Endothelial cell of umbilical vein (primary cell): ENCODE data around the gene LRRC8D. TPM values are rescaled to one million over a fixed set of nuclear protein-coding genes. Genes with fewer than 3 reads are reported as not detected.

Experiments used
- BruUV-seq: library from RNA; stranded (reverse); fragments of 400-500 nt; replicated peaks from 2 replicates; lab custom pipeline; 2021; lab: Mats Ljungman, UMichigan
- CTCF ChIA-PET: fragments of 300-600, 350-600 bp; sonication (Branson Sonifier 250); formaldehyde crosslinking; loops from one replicate; lab custom pipeline; 2021; ENCODE audit warnings: antibody characterized with exemption, inconsistent platforms; lab: Charles Lee
- POLR2A ChIA-PET: fragments of 300-600, 350-600 bp; sonication (Branson Sonifier 250); formaldehyde crosslinking; loops from one replicate; lab custom pipeline; 2021; ENCODE audit warnings: antibody characterized with exemption, inconsistent platforms; lab: Charles Lee
- DNase-seq: peaks from one replicate; pipeline ENCODE4 v3.0.0-alpha.2; 2011; ENCODE audit warnings: low read depth, low spot score
- FAIRE-seq: peaks from 2 replicates; lab custom pipeline; 2011; peaks lifted over from hg19 to GRCh38; lab: Jason Lieb, UNC
- H2AFZ ChIP-seq: 2 replicates; pipeline ENCODE4 v1.6.0; 2012; ENCODE audit warnings: low read depth, low read length, control low read depth, inconsistent platforms
- H3K27ac ChIP-seq: 2 replicates; pipeline ENCODE4 v1.5.1; 2011; ENCODE audit warnings: low read depth, mild to moderate bottlenecking, control low read depth, low read length, moderate library complexity; ENCODE audit not compliant: insufficient read depth
- H3K27me3 ChIP-seq, 2 experiments: 2 replicates each; pipeline versions ENCODE4 v1.6.0 to v1.6.1; 2011; ENCODE audit warnings: low read length in 2 of 2, mixed read lengths in 1 of 2; ENCODE audit not compliant: control insufficient read depth in 2 of 2, insufficient read depth in 2 of 2
- H3K36me3 ChIP-seq, 2 experiments: 2 replicates in 1 of 2; 3 replicates in 1 of 2; pipeline ENCODE4 v1.5.1; 2011; ENCODE audit warnings: low read length in 2 of 2, mild to moderate bottlenecking in 1 of 2, moderate library complexity in 1 of 2; ENCODE audit not compliant: control insufficient read depth in 2 of 2, insufficient read depth in 2 of 2; ENCODE audit errors: extremely low read depth in 1 of 2
- H3K4me1 ChIP-seq: 3 replicates; pipeline ENCODE4 v1.5.1; 2011; ENCODE audit warnings: mild to moderate bottlenecking, low read length; ENCODE audit not compliant: control insufficient read depth, insufficient read depth; ENCODE audit errors: extremely low read depth
- H3K4me2 ChIP-seq: 2 replicates; pipeline ENCODE4 v1.6.1; 2011; ENCODE audit warnings: low read length, control low read depth, mixed read lengths; ENCODE audit not compliant: insufficient read depth
- H3K4me3 ChIP-seq, 3 experiments: fragments of 200-600 bp in 1 of 3; sonication (generic), shearing (Covaris generic) in 1 of 3; replicated peaks in 1 of 3; 2 replicates each; pipeline ENCODE4 v1.5.1; 2011 to 2016; ENCODE audit warnings: control low read depth in 3 of 3, low read length in 3 of 3, mild to moderate bottlenecking in 2 of 3, inconsistent platforms in 1 of 3, low read depth in 1 of 3, moderate library complexity in 1 of 3; ENCODE audit not compliant: insufficient read depth in 1 of 3
- H3K79me2 ChIP-seq: 2 replicates; pipeline ENCODE4 v1.6.0; 2012; ENCODE audit warnings: low read length, inconsistent platforms; ENCODE audit not compliant: control insufficient read depth, insufficient read depth
- H3K9ac ChIP-seq: replicated peaks from 2 replicates; pipeline ENCODE3; 2011; ENCODE audit warnings: low read length, control low read depth; ENCODE audit not compliant: insufficient read depth; ENCODE audit errors: extremely low read depth
- H3K9me1 ChIP-seq: replicated peaks from 3 replicates; pipeline ENCODE4 v1.6.0; 2011; ENCODE audit warnings: mild to moderate bottlenecking, low read length; ENCODE audit not compliant: control insufficient read depth, insufficient read depth; ENCODE audit errors: extremely low read depth
- H3K9me3 ChIP-seq: replicated peaks from 2 replicates; pipeline ENCODE4 v1.5.1; 2012; ENCODE audit warnings: low read length, inconsistent platforms; ENCODE audit not compliant: control insufficient read depth, insufficient read depth
- H4K20me1 ChIP-seq: replicated peaks from 2 replicates; pipeline ENCODE3; 2011; ENCODE audit warnings: mild to moderate bottlenecking, low read length; ENCODE audit not compliant: control insufficient read depth, insufficient read depth; ENCODE audit errors: extremely low read depth
- CTCF ChIP-seq, 2 donors: IDR thresholded peaks; 1 replicate in 1 of 2; 2 replicates in 1 of 2; pipeline ENCODE4 v1.5.1; 2011; ENCODE audit warnings: low read length in 2 of 2, mild to moderate bottlenecking in 2 of 2, moderate library complexity in 2 of 2, control low read depth in 1 of 2, inconsistent platforms in 1 of 2, low read depth in 1 of 2; ENCODE audit not compliant: insufficient read depth in 1 of 2; ENCODE audit errors: extremely low read depth in 1 of 2
- EZH2 ChIP-seq: IDR thresholded peaks from 2 replicates; pipeline ENCODE4 v1.6.1; 2012; ENCODE audit warnings: borderline replicate concordance, low read depth, mild to moderate bottlenecking, moderate library complexity, low read length, inconsistent platforms; ENCODE audit not compliant: severe bottlenecking
- FOS ChIP-seq: IDR thresholded peaks from 2 replicates; pipeline ENCODE4 v1.6.1; 2011; ENCODE audit warnings: mild to moderate bottlenecking, low read length, moderate library complexity, borderline replicate concordance; ENCODE audit not compliant: insufficient read depth
- GATA2 ChIP-seq: IDR thresholded peaks from 2 replicates; pipeline ENCODE4 v1.7.0; 2011; ENCODE audit warnings: low read depth, mild to moderate bottlenecking, moderate library complexity, mixed read lengths, low read length; ENCODE audit not compliant: insufficient read length, insufficient read depth
- JUN ChIP-seq: IDR thresholded peaks from 2 replicates; pipeline ENCODE4 v1.6.1; 2011; ENCODE audit warnings: borderline replicate concordance, low read depth; ENCODE audit not compliant: insufficient read length, insufficient read depth
- MYC ChIP-seq: IDR thresholded peaks from one replicate; pipeline ENCODE4 v1.6.1; 2011; ENCODE audit warnings: mild to moderate bottlenecking, low read depth, low read length
- POLR2A ChIP-seq: IDR thresholded peaks from 2 replicates; pipeline ENCODE4 v1.6.1; 2012; ENCODE audit warnings: low read depth, mild to moderate bottlenecking, control low read depth, low read length
- POLR2AphosphoS5 ChIP-seq: IDR thresholded peaks from 2 replicates; pipeline ENCODE4 v1.6.1; 2012; ENCODE audit warnings: low read depth, mild to moderate bottlenecking, control low read depth, low read length, moderate library complexity; ENCODE audit not compliant: insufficient read depth
- dilution Hi-C: fragments of 300-500 bp; cut with MboI; formaldehyde crosslinking; loops from one replicate; pipeline ENCODE4 v1.15.0; 2019; ENCODE audit warnings: low sequenced_read_pairs; ENCODE audit not compliant: extremely low pct_ligation_motif_present
- intact Hi-C: fragments of 100-400 bp; cut with micrococcal nuclease; formaldehyde crosslinking; loops from one replicate; pipeline ENCODE4 v1.10.0; 2022
- polyA plus RNA-seq, 4 experiments: library from polyadenylated mRNA; depleted of rRNA in 3 of 4; stranded (reverse) in 3 of 4; unstranded in 1 of 4; fragments of >200 nt; gene quantifications; 2 replicates each; pipeline versions ENCODE4 v1.2.1 to v1.2.3, GENCODE V29; 2011 to 2012; ENCODE audit warnings: missing spikeins in 1 of 4
- total RNA-seq: library from RNA; stranded (reverse); gene quantifications from 2 replicates; pipeline ENCODE4 v1.2.3, GENCODE V29; 2021
- TF ChIP-seq, protein P1 (sequence below): IDR thresholded peaks from 2 replicates; pipeline ENCODE4 v1.6.1; 2011; ENCODE audit not compliant: insufficient read depth, insufficient read length

LRRC8D gene
- total and polyA plus RNA-seq, 2 donors (not counting 3 experiments of a cell fraction or from before 2014, with no cell fraction given), result 31.9 to 37.7 TPM

DNA sequence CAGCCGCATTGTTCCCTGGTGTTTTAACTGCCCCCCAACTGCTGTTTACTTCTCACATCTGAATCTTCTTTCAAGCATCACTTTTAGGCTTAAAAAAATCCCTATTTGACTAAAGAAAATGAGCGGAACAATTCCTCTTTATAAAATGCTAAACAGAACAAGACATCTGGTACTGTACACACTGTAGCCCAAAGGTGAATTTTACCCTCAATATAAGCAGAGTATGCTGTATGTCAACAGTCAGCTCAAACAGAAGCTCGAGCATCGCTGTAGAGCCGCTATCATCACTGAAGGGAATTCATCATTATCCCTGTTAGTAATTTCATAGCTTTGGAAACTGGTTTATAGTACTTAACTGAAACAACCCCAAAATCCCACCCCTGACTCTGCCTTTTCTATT is 85.3 kb downstream of the LRRC8D start:
- no peaks in the 10 kb centered on the region for H3K36me3 ChIP-seq
- peaks cover 73% of the 10 kb centered on the region for H3K4me1 ChIP-seq
- H3K4me3 ChIP-seq, result no peak overlapping the region
- CTCF ChIA-PET, result interaction anchor here (0.7 to 1.7 kb wide), 6 partner anchors 10 to 72 kb away, joined by 3 to 13 read pairs (median 3); no protein-coding TSS in a partner anchor
- H2AFZ ChIP-seq, result no peak overlapping the region
- dilution Hi-C loops (no loop called here), intact Hi-C loops (loop anchor here (1.0 to 5.0 kb wide), 4 partner anchors 21 to 359 kb away; no protein-coding TSS in a partner anchor)
- no peaks in the 10 kb centered on the region for H4K20me1 ChIP-seq
- no TSS peak for BruUV-seq
- no peaks in the 10 kb centered on the region for H3K27me3 ChIP-seq
- H3K79me2 ChIP-seq, result no peaks in the 10 kb centered on the region
- H3K9ac ChIP-seq, result no peak overlapping the region
- no peak for DNase-seq
- H3K9me3 ChIP-seq, result no peaks in the 10 kb centered on the region
- POLR2A ChIA-PET, result no interaction called here
- TF ChIP-seq EZH2 (no peak), GATA2 (no peak), POLR2AphosphoS5 (no peak), POLR2A (no peak), CTCF (IDR thresholded peaks at IDR 0.05; ENCODE audit: extremely low read depth in 1 of 2, insufficient read depth in 1 of 2, low read depth in 1 of 2, low read length in 2 of 2) (no peak), JUN (no peak), MYC (no peak), FOS (no peak)
- TF ChIP-seq, protein P1, sequence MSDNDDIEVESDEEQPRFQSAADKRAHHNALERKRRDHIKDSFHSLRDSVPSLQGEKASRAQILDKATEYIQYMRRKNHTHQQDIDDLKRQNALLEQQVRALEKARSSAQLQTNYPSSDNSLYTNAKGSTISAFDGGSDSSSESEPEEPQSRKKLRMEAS, result no peak
- peak overlapping the region; percentile 84 for H3K27ac ChIP-seq
- H3K9me1 ChIP-seq, result no peaks in the 10 kb centered on the region
- FAIRE-seq, result no peak
- peak overlapping the region; percentile 53 for H3K4me2 ChIP-seq
